ENCODE results near the gene SPSB1.
A peak's percentile ranks its signal among the peaks of the same experiment; 100 is the strongest.

Gene SPSB1

GRCh38 chr1:9394010-9394409 lies 101.3 kb downstream of the SPSB1 start:
- TF ChIP-seq, protein P1, sequence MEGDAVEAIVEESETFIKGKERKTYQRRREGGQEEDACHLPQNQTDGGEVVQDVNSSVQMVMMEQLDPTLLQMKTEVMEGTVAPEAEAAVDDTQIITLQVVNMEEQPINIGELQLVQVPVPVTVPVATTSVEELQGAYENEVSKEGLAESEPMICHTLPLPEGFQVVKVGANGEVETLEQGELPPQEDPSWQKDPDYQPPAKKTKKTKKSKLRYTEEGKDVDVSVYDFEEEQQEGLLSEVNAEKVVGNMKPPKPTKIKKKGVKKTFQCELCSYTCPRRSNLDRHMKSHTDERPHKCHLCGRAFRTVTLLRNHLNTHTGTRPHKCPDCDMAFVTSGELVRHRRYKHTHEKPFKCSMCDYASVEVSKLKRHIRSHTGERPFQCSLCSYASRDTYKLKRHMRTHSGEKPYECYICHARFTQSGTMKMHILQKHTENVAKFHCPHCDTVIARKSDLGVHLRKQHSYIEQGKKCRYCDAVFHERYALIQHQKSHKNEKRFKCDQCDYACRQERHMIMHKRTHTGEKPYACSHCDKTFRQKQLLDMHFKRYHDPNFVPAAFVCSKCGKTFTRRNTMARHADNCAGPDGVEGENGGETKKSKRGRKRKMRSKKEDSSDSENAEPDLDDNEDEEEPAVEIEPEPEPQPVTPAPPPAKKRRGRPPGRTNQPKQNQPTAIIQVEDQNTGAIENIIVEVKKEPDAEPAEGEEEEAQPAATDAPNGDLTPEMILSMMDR (IDR thresholded peaks at IDR 0.05): no peak
- Mint-ChIP-seq H3K4me1 (peaks cover 21% of the 10 kb centered on the region), H3K27ac (no peak overlapping the region), H3K36me3 (ENCODE audit: low read depth) (peaks cover 5% of the 10 kb centered on the region), H3K9me3 (peaks cover 19% of the 10 kb centered on the region), H3K4me3 (no peak overlapping the region), H3K27me3 (ENCODE audit: low read depth, poor library complexity) (peaks cover 19% of the 10 kb centered on the region)
- DNase-seq: no peak

DNA sequence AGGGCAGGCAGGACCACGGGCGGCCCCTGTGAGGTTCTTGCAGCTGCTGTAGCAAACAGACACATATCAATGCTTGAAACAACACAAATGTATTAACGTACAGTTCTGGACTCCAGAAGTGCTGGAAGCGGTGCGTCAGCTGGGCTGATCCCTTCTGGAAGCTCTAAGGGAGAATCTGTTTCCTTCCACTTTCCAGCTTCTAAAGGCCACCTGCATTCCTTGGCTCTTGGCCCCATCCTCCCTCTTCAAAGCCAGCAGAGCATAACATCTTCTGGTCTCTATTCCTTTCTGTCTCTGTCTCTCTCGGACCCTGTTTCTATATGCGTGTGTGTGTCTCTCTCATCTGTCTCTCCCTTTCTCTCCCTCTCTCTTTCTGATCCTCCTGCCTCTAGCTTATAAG lies 102.3 kb downstream of the SPSB1 start:
- Mint-ChIP-seq H3K27ac (no peak overlapping the region), H3K9me3 (peaks cover 19% of the 10 kb centered on the region), H3K4me1 (peaks cover 22% of the 10 kb centered on the region), H3K36me3 (ENCODE audit: low read depth) (peaks cover 5% of the 10 kb centered on the region), H3K4me3 (no peak overlapping the region), H3K27me3 (ENCODE audit: low read depth, poor library complexity) (peaks cover 23% of the 10 kb centered on the region)
- no peak for DNase-seq
- TF ChIP-seq, protein P1 (IDR thresholded peaks at IDR 0.05): no peak

DNA sequence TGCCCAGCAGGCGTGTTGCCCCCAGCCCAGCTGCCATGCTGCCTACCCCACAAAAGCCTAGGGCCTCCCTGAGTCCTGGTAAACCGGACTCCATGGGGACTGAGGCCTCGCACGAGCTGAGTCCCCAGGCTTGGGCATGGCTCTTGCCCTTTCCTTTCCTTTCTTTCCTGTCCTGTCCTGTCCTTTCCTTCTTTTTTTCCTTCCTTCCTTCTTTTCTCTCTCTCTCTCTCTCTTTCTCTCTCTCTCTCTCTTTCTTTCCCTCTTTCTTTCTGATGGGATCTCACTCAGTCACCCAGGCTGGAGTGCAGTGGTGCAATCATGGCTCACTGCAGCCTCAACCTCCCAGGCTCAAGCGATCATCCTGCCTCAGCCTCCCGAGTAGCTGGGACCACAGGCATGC lies 104.4 kb downstream of the SPSB1 start:
- Mint-ChIP-seq H3K36me3 (ENCODE audit: low read depth) (peaks cover 5% of the 10 kb centered on the region), H3K9me3 (peaks cover 19% of the 10 kb centered on the region), H3K4me1 (peaks cover 41% of the 10 kb centered on the region), H3K27ac (peak overlapping the region; percentile 75), H3K4me3 (no peak overlapping the region), H3K27me3 (ENCODE audit: low read depth, poor library complexity) (peaks cover 13% of the 10 kb centered on the region)
- TF ChIP-seq, protein P1 (IDR thresholded peaks at IDR 0.05): no peak
- DNase-seq: no peak

DNA sequence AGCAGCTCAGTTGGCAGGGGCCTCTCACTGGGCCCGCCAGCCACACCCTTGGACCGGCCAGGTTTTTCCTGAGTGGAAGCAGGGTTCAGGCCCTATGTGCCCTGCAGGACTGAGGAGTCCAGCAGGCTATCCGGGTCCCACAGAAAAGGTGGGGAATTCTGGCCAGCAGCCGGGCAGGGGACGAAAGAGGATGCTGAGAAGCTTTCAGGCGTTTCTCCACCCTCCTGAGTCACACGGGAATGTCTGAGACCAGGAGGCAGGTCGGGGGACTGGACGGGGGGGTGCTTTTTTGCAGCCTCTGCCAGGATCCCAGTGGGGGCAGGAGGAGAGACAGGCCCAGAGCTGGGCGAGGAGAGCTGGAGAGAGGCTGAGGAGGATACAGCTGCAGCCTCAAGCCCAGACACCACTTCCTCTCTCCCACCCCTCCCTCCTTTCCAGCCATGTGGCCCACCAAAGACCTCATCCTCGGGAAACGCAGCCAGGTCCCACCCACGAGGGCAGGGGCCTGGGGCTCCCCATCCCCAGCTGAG lies 105.4 kb downstream of the SPSB1 start:
- DNase-seq: no peak
- TF ChIP-seq, protein P1 (IDR thresholded peaks at IDR 0.05): no peak
- Mint-ChIP-seq H3K4me1 (peaks cover 51% of the 10 kb centered on the region), H3K36me3 (ENCODE audit: low read depth) (peaks cover 5% of the 10 kb centered on the region), H3K27ac (no peak overlapping the region), H3K9me3 (peaks cover 19% of the 10 kb centered on the region), H3K4me3 (no peak overlapping the region), H3K27me3 (ENCODE audit: low read depth, poor library complexity) (peaks cover 12% of the 10 kb centered on the region)

DNA sequence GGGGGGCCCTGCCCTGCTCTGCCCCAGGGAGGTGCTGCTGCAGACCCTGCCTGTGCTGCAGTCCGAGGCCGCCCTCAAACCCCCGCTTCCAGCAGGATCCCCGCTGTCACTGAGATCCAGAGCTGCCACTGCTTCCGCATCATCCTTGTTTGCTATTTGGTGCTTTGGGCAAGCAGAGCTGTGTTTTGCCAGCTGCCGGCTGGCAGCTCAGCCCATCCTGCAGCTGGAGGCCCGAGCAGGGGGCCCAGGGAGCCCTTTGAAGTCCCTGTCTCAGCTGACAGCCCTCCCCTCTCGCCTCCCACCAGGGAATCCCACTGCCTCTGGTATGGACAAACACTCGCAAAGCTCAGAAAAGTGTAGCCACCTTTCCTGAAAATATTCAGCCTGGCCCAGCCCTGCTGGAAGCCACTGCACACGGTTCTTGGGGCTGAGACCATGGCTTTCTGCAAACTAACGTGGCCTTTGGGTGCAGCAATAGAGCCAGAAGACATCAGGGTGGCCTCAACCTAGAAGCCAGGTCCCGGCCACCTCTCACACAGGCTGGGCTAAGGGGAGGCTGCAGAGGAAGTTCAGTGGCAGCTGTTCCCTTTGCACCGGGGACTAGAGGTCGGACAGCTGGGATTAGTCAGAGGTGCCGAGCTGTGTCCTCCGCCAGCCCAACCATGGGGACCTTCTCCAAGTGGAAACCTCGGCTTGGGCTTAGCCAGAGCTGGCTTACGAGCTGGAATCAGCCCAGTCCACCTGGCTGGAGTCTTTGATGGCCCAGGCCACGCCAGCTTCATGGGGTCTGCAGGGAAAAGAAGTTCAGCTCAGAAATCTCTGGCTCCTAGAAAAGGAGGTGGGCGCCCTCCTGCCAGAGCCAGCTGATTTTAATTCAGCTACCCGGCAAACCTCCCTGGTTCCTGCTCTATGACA lies 107.1 kb downstream of the SPSB1 start:
- Mint-ChIP-seq H3K9me3 (peaks cover 8% of the 10 kb centered on the region), H3K27ac (peak overlapping the region; percentile 64), H3K36me3 (ENCODE audit: low read depth) (peaks cover 5% of the 10 kb centered on the region), H3K4me1 (peaks cover 58% of the 10 kb centered on the region), H3K4me3 (peak overlapping the region; percentile 18), H3K27me3 (ENCODE audit: low read depth, poor library complexity) (peaks cover 4% of the 10 kb centered on the region)
- TF ChIP-seq, protein P1 (IDR thresholded peaks at IDR 0.05): no peak
- peak; percentile 35 for DNase-seq
